OCI-LY7 (cell line): ENCODE results near the gene PHF20. TPM values are rescaled to one million over a fixed set of nuclear protein-coding genes. Genes with fewer than 3 reads are reported as not detected.

Experiments
- BruUV-seq: library from RNA; stranded (reverse); fragments of 400-500 nt; replicated peaks from 2 replicates; lab custom pipeline; 2021; lab: Mats Ljungman, UMichigan
- CTCF ChIA-PET: fragments of 300-600 bp; sonication (Branson Sonifier 250); formaldehyde crosslinking; loops from one replicate; lab custom pipeline; 2022; ENCODE audit warnings: antibody characterized with exemption; ENCODE audit not compliant: unreplicated experiment; lab: Charles Lee
- POLR2A ChIA-PET: fragments of 300-600 bp; sonication (Branson Sonifier 250); formaldehyde crosslinking; loops from one replicate; lab custom pipeline; 2022; ENCODE audit warnings: antibody characterized with exemption; lab: Charles Lee
- DNase-seq: peaks from one replicate; pipeline ENCODE4 v3.0.0-alpha.2; 2015; ENCODE audit warnings: low spot score
- H2AFZ ChIP-seq: fragments of 200-600 bp; sonication (generic), shearing (Covaris generic); 2 replicates; pipeline ENCODE4 v1.6.1; 2014; ENCODE audit warnings: mild to moderate bottlenecking, antibody characterized with exemption, low read length, moderate library complexity
- H3K27ac ChIP-seq: fragments of 200-600 bp; sonication (generic); 2 replicates; pipeline ENCODE4 v1.5.1; 2014; ENCODE audit warnings: mixed run types, low read depth, mild to moderate bottlenecking, moderate library complexity, low read length, inconsistent platforms; ENCODE audit not compliant: poor library complexity, severe bottlenecking
- H3K36me3 ChIP-seq: fragments of 200-600 bp; sonication (generic); 2 replicates; pipeline ENCODE4 v1.6.1; 2014; ENCODE audit warnings: mild to moderate bottlenecking, antibody characterized with exemption, low read length, moderate library complexity, mixed read lengths; ENCODE audit not compliant: insufficient read depth
- H3K4me1 ChIP-seq: fragments of 200-600 bp; sonication (generic); 2 replicates; pipeline ENCODE4 v1.5.1; 2014; ENCODE audit warnings: mild to moderate bottlenecking, low read length; ENCODE audit not compliant: insufficient read depth, poor library complexity, severe bottlenecking
- H3K4me2 ChIP-seq: fragments of 200-600 bp; sonication (generic); 2 replicates; pipeline ENCODE4 v1.6.1; 2014; ENCODE audit warnings: mild to moderate bottlenecking, low read length
- H3K4me3 ChIP-seq: fragments of 200-600 bp; sonication (generic); 2 replicates; pipeline ENCODE4 v1.5.1; 2014; ENCODE audit warnings: mild to moderate bottlenecking, low read depth, low read length; ENCODE audit not compliant: poor library complexity, severe bottlenecking
- H3K79me2 ChIP-seq: fragments of 200-600 bp; sonication (generic); 2 replicates; pipeline ENCODE4 v1.6.1; 2016; ENCODE audit warnings: low read depth, mild to moderate bottlenecking, low read length, moderate library complexity, mixed read lengths; ENCODE audit not compliant: insufficient read depth
- H3K9me2 ChIP-seq: fragments of 200-600 bp; sonication (generic); 2 replicates; pipeline ENCODE4 v1.6.1; 2016; ENCODE audit warnings: mild to moderate bottlenecking, low read length, mixed read lengths; ENCODE audit not compliant: insufficient read depth
- H3K9me3 ChIP-seq: fragments of 200-600 bp; sonication (generic); 2 replicates; pipeline ENCODE4 v1.6.1; 2014; ENCODE audit warnings: mild to moderate bottlenecking, mixed run types, low read length, mixed read lengths
- H4K20me1 ChIP-seq: fragments of 200-600 bp; sonication (generic); 2 replicates; pipeline ENCODE4 v1.6.1; 2014; ENCODE audit warnings: mild to moderate bottlenecking, antibody characterized with exemption, low read length, moderate library complexity, mixed read lengths; ENCODE audit not compliant: insufficient read depth
- CTCF ChIP-seq: fragments of 200-600 bp; sonication (generic); conservative IDR thresholded peaks from 2 replicates; pipeline ENCODE4 v1.5.1; 2014; ENCODE audit warnings: mild to moderate bottlenecking, antibody characterized with exemption, low read length, moderate library complexity, mixed read lengths
- EZH2phosphoT487 ChIP-seq: fragments of 200-600 bp; sonication (generic); IDR thresholded peaks from 2 replicates; pipeline ENCODE4 v1.6.1; 2018; ENCODE audit warnings: low read depth, borderline replicate concordance, mild to moderate bottlenecking, mixed run types, antibody characterized with exemption, low read length, moderate library complexity, mixed read lengths
- intact Hi-C: fragments of 100-400 bp; cut with micrococcal nuclease; formaldehyde crosslinking; loops from one replicate; pipeline ENCODE4 v1.10.0; 2022; ENCODE audit not compliant: unreplicated experiment
- total RNA-seq, 2 experiments: library from RNA; depleted of rRNA in 1 of 2; stranded (reverse); fragments of >200 nt in 1 of 2; shearing (Covaris generic) in 1 of 2; gene quantifications; 2 replicates each; pipeline ENCODE4 v1.2.3, GENCODE V29; 2014 to 2022

The PHF20 gene
- total RNA-seq, 2 experiments from 2014 or later, result 37.9 to 47.8 TPM

GRCh38 chr20:35953387-35954199 lies 181.8 kb downstream of the PHF20 start:
- intact Hi-C loops, result loop anchor here (1.0 to 5.0 kb wide), 3 partner anchors 97 to 211 kb away; partner anchors contain the start of gene RBM39
- ChIA-PET POLR2A (interaction anchor here (0.6 to 2.6 kb wide), 15 partner anchors 10 to 1285 kb away, joined by 3 to 22 read pairs (median 4); partner anchors contain the start of genes RBM39 and SPAG4), CTCF (interaction anchor here (0.5 to 1.4 kb wide), 4 partner anchors 8 to 669 kb away, joined by 3 to 4 read pairs (median 4); partner anchors contain the start of gene EIF6)
- peak; percentile 86 for DNase-seq
- Histone ChIP-seq H3K4me3 (peak overlapping the region; percentile 84), H3K4me1 (peaks cover 23% of the 10 kb centered on the region), H3K9me2 (no peaks in the 10 kb centered on the region), H3K27ac (peak overlapping the region; percentile 97), H2AFZ (no peak overlapping the region; the same call in 1 of the 2 replicates), H4K20me1 (peaks cover 9% of the 10 kb centered on the region; the same call in 1 of the 2 replicates), H3K9me3 (no peaks in the 10 kb centered on the region), H3K79me2 (peaks cover 35% of the 10 kb centered on the region), H3K4me2 (peak overlapping the region; percentile 93), H3K36me3 (peaks cover 25% of the 10 kb centered on the region)
- BruUV-seq, result no TSS peak
- TF ChIP-seq EZH2phosphoT487 (no peak), CTCF (no peak)

- peak; percentile 100 for DNase-seq
- H3K4me1 ChIP-seq, result peaks cover 16% of the 10 kb centered on the region
- H3K9me3 ChIP-seq, result no peaks in the 10 kb centered on the region
- peak within 1 kb of the TSS; percentile 84 for H3K4me3 ChIP-seq
- BruUV-seq, result no TSS peak
- peak within 1 kb of the TSS; percentile 91 for H2AFZ ChIP-seq
- H3K4me2 ChIP-seq, result peak within 1 kb of the TSS; percentile 93
- peaks cover 9% of the 10 kb centered on the region; the same call in 1 of the 2 replicates for H4K20me1 ChIP-seq
- H3K9me2 ChIP-seq, result no peaks in the 10 kb centered on the region
- TF ChIP-seq EZH2phosphoT487 (no peak), CTCF (peak; percentile 96)
- ChIA-PET CTCF (interaction anchor here (0.5 to 1.4 kb wide), 5 partner anchors 9 to 499 kb away, joined by 3 to 16 read pairs (median 4); partner anchors contain the start of gene CEP250), POLR2A (interaction anchor here (0.6 to 2.6 kb wide), 17 partner anchors 11 to 1286 kb away, joined by 3 to 22 read pairs (median 4); partner anchors contain the start of genes RBM39 and SPAG4)
- intact Hi-C loops, result loop anchor here (1.0 to 5.0 kb wide), 3 partner anchors 96 to 212 kb away; partner anchors contain the start of gene RBM39
- H3K27ac ChIP-seq, result peak within 1 kb of the TSS; percentile 97
- peaks cover 24% of the 10 kb centered on the region for H3K36me3 ChIP-seq
- H3K79me2 ChIP-seq, result peaks cover 35% of the 10 kb centered on the region
Measured at GRCh38 chr20:35954200-35954906, 182.5 kb downstream of the PHF20 start, which contains the start of gene SCAND1. SCAND1 (minus strand) TSS chr20:35954502; CDS start chr20:35954284, 218 bp downstream.
